Measurements from ENCODE around the gene DDB1.

The DDB1 gene

DNA sequence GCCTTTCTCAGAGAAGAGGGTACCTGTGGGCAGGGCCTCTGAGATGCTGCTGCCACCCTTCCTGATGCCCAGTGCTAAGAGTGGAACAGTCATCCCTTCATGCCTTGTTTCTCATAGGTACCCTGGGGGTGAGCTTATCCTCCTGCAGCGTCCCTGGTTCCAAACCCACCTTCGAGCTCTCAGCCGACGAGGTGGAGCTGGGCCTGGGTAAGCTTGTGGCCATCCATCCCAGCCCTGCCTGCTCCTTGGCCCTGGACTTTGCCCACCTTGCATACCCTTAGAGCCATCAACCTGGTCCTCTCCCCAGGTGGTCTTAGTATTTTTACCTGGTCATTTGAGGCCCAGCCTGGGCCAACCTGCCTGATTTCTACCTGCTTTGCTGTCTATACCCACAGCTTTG, 8.8 kb upstream of the DDB1 start:
- no peak for DNase-seq (ENCODE audit: low read depth)
- no peak overlapping the region for H3K4me3 ChIP-seq (ENCODE audit: low read length)
- TF ChIP-seq CTCF (conservative IDR thresholded peaks at IDR 0.05; ENCODE audit: low read length), result no peak

DNA sequence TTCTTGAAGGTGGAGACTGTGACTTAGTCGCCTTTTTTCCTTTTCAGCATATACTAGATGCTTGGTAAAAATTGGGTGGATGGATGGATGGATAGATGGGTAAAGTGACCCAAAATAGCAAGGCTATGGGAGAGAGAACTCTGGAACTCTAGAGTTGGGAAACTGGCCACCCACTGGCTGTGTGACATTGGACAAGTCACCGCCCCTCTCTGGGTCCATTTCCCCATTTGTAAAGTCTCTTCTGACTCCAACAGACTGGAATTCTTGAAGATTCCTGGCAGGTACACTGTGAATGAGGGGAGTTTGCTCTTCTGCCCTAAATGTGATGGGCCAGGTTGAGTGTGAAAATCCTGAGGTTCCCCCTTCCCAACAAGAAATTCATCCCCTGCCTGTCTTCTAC, 8.1 kb upstream of the DDB1 start:
- no peak overlapping the region for H3K4me3 ChIP-seq (ENCODE audit: low read length)
- DNase-seq (ENCODE audit: low read depth), result no peak
- no peak for TF ChIP-seq CTCF (conservative IDR thresholded peaks at IDR 0.05; ENCODE audit: low read length)

GRCh38 chr11:61339490-61339878, 6.6 kb upstream of the DDB1 start:
- no peak overlapping the region for H3K4me3 ChIP-seq (ENCODE audit: low read length)
- no peak for DNase-seq (ENCODE audit: low read depth)
- no peak for TF ChIP-seq CTCF (conservative IDR thresholded peaks at IDR 0.05; ENCODE audit: low read length)

DNA sequence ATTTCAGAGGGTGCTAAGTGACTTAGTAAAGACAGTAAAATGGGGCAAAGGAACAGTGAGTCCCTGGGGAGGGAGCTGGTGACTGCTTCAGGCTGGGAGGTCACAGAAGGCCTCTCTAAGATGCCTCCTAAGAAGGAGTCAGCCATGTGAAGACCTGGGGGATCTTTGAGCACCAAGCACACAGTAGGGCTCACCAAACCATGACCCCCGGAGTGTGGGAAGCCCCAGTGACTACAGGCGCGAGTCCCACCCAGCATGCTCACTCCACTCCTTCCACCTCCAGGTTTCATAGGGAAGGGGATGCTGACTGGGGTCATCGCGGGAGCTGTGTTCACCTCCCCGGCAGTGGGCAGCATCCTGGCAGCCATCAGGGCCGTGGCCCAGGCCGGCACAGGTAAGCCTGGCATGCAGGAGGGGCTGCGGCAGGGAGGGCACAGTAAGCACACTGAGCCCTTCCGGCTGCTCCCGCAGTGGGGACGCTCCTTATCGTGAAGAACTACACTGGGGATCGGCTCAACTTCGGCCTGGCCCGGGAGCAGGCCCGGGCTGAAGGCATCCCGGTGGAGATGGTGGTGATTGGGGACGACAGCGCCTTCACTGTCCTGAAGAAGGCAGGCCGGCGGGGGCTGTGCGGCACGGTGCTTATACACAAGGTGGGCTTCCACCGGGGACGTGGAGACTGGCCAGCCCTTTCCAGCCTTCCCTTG, 6.0 kb upstream of the DDB1 start:
- H3K4me3 ChIP-seq (ENCODE audit: low read length), result no peak overlapping the region
- no peak for DNase-seq (ENCODE audit: low read depth)
- no peak for TF ChIP-seq CTCF (conservative IDR thresholded peaks at IDR 0.05; ENCODE audit: low read length)

- no peak for TF ChIP-seq CTCF (conservative IDR thresholded peaks at IDR 0.05; ENCODE audit: low read length)
- H3K4me3 ChIP-seq (ENCODE audit: low read length), result no peak overlapping the region
- no peak for DNase-seq (ENCODE audit: low read depth)
Measured at GRCh38 chr11:61337706-61338470, 5.0 kb upstream of the DDB1 start.

DNA sequence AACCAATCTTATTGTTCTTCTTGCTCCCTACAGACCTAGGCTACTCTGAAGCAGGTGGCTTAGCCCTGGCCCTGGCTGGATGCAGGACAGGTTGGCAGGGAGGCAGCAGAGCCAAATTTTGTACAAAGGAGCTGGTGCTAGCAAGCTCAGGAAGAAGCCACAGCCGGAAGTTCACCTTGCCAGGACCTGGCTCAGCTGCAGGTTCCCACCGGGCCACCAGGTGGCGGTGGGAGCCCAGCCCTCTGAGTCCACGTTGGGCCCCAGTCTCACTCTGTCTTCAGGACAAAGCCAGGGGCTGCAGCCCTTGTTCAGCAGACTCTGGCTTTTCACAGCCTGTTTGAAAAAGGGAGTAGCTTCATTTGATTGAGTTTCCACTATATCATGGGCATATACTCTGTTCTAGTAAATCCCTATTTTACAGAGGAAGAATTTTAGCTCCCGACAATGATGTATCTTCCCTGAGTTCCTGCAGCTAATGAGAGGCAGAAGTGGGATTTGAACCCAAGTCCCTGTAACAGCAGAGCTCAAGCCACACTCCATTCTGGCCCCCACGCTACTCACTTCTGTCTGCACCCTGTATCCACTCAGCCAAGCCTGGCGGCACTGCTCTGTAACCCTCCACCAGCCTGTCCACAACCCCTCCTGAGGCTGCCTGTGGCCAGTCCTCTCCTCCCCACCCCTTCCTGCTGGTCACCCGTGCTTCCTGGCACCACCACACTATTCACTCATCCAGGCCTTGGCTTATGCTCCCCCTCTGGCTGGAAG, 3.4 kb upstream of the DDB1 start:
- TF ChIP-seq CTCF (conservative IDR thresholded peaks at IDR 0.05; ENCODE audit: low read length), result peak; percentile 95
- H3K4me3 ChIP-seq (ENCODE audit: low read length), result no peak overlapping the region
- peak; percentile 67 for DNase-seq (ENCODE audit: low read depth)

Data from AG10803 (cell line).